WTC11 (cell line): ENCODE data around the gene GALNT18. TPM values are rescaled to one million over a fixed set of nuclear protein-coding genes. Genes with fewer than 3 reads are reported as not detected.

ENCODE experiments used
- ATAC-seq: fragments of 200-7000 bp; cut with Tn5 transposase; 2 replicates; pipeline ENCODE4 v1.10.0; 2021; ENCODE audit warnings: mild to moderate bottlenecking, moderate library complexity
- CTCF ChIA-PET: fragments of 300-600 bp; sonication (Branson Sonifier 250); formaldehyde crosslinking; loops from one replicate; lab custom pipeline; 2021; ENCODE audit warnings: antibody characterized with exemption; lab: Charles Lee
- POLR2A ChIA-PET: fragments of 350-600 bp; sonication (Branson Sonifier 250); formaldehyde crosslinking; loops from one replicate; lab custom pipeline; 2021; ENCODE audit warnings: antibody characterized with exemption; lab: Charles Lee
- DNase-seq: peaks from one replicate; pipeline ENCODE4 v3.0.0; 2021; ENCODE audit warnings: low spot score
- H3K27ac Mint-ChIP-seq: 2 replicates; pipeline ENCODE4 v1.8.0; 2021; ENCODE audit warnings: mixed read lengths
- H3K27me3 Mint-ChIP-seq: 2 replicates; pipeline ENCODE4 v1.8.0; 2021; ENCODE audit warnings: low read depth, mild to moderate bottlenecking, moderate library complexity, mixed read lengths
- H3K36me3 Mint-ChIP-seq: 2 replicates; pipeline ENCODE4 v1.8.0; 2021; ENCODE audit warnings: mixed read lengths
- H3K4me1 Mint-ChIP-seq: 2 replicates; pipeline ENCODE4 v1.8.0; 2022; ENCODE audit warnings: mixed read lengths
- H3K4me3 Mint-ChIP-seq: 2 replicates; pipeline ENCODE4 v1.8.0; 2021; ENCODE audit warnings: mild to moderate bottlenecking, moderate library complexity, mixed read lengths
- H3K9me3 Mint-ChIP-seq: 2 replicates; pipeline ENCODE4 v1.8.0; 2021; ENCODE audit warnings: mixed read lengths
- AFF4 ChIP-seq: sonication (generic); formaldehyde crosslinking; IDR thresholded peaks from 2 replicates; pipeline ENCODE4 v1.8.1; 2023; ENCODE audit warnings: mild to moderate bottlenecking, missing genetic modification reagents, borderline replicate concordance
- FOXK1 ChIP-seq: sonication (generic); formaldehyde crosslinking; IDR thresholded peaks from 2 replicates; pipeline ENCODE4 v1.8.0; 2022; ENCODE audit warnings: mild to moderate bottlenecking, moderate library complexity, missing genetic modification reagents
- FOXP1 ChIP-seq: sonication (generic); formaldehyde crosslinking; IDR thresholded peaks from 2 replicates; pipeline ENCODE4 v1.8.0; 2022; ENCODE audit warnings: missing genetic modification reagents, mild to moderate bottlenecking, moderate library complexity, borderline replicate concordance
- GRHL2 ChIP-seq: fragments of 250-450 bp; sonication (Bioruptor Pico); IDR thresholded peaks from 2 replicates; pipeline ENCODE4 v1.8.0; 2022; ENCODE audit warnings: mild to moderate bottlenecking, moderate library complexity; ENCODE audit not compliant: insufficient replicate concordance, severe bottlenecking
- HMGXB4 ChIP-seq: sonication (generic); formaldehyde crosslinking; IDR thresholded peaks from 2 replicates; pipeline ENCODE4 v1.8.1; 2023; ENCODE audit warnings: mild to moderate bottlenecking, moderate library complexity, missing genetic modification reagents
- IRF2 ChIP-seq: sonication (generic); formaldehyde crosslinking; IDR thresholded peaks from 2 replicates; pipeline ENCODE4 v1.8.0; 2022; ENCODE audit warnings: low read depth, missing genetic modification reagents, borderline replicate concordance
- MXD4 ChIP-seq: fragments of 250-450 bp; sonication (Bioruptor Pico); IDR thresholded peaks from 2 replicates; pipeline ENCODE4 v1.8.0; 2021; ENCODE audit warnings: mild to moderate bottlenecking, moderate library complexity, borderline replicate concordance
- MYBL2 ChIP-seq: sonication (generic); formaldehyde crosslinking; IDR thresholded peaks from 2 replicates; pipeline ENCODE4 v1.8.1; 2023; ENCODE audit warnings: mild to moderate bottlenecking, moderate library complexity, missing genetic modification reagents
- NR1H2 ChIP-seq: sonication (generic); formaldehyde crosslinking; IDR thresholded peaks from 2 replicates; pipeline ENCODE4 v1.9.0; 2021; ENCODE audit warnings: mild to moderate bottlenecking, moderate library complexity, missing genetic modification reagents
- NR2C2 ChIP-seq: sonication (generic); formaldehyde crosslinking; IDR thresholded peaks from 2 replicates; pipeline ENCODE4 v1.8.0; 2022; ENCODE audit warnings: mild to moderate bottlenecking, missing genetic modification reagents
- NR3C1 ChIP-seq: sonication (generic); formaldehyde crosslinking; conservative IDR thresholded peaks from 2 replicates; pipeline ENCODE4 v1.8.1; 2023; ENCODE audit warnings: low read depth, mild to moderate bottlenecking, missing genetic modification reagents
- PRRX2 ChIP-seq: fragments of 250-450 bp; sonication (Bioruptor Pico); IDR thresholded peaks from 2 replicates; pipeline ENCODE4 v1.8.0; 2021; ENCODE audit warnings: mild to moderate bottlenecking
- RORB ChIP-seq: fragments of 250-450 bp; sonication (Bioruptor Pico); IDR thresholded peaks from 2 replicates; pipeline ENCODE4 v1.9.0; 2021; ENCODE audit warnings: mild to moderate bottlenecking
- SMAD3 ChIP-seq: sonication (generic); formaldehyde crosslinking; IDR thresholded peaks from 2 replicates; pipeline ENCODE4 v1.8.0; 2022; ENCODE audit warnings: missing genetic modification reagents, mild to moderate bottlenecking, borderline replicate concordance
- SOX15 ChIP-seq: fragments of 250-450 bp; sonication (Bioruptor Pico); IDR thresholded peaks from 2 replicates; pipeline ENCODE4 v1.9.0; 2021; ENCODE audit warnings: mild to moderate bottlenecking
- ZNF219 ChIP-seq: sonication (generic); formaldehyde crosslinking; IDR thresholded peaks from 2 replicates; pipeline ENCODE4 v1.8.0; 2023; ENCODE audit warnings: missing genetic modification reagents, mild to moderate bottlenecking, borderline replicate concordance
- total RNA-seq: library from RNA; stranded (reverse); gene quantifications from 3 replicates; pipeline ENCODE4 v1.2.3, GENCODE V29; 2021
- TF ChIP-seq, protein P1 (sequence below): fragments of 250-450 bp; sonication (Bioruptor Pico); conservative IDR thresholded peaks from 2 replicates; pipeline ENCODE4 v1.9.0; 2021; ENCODE audit warnings: mild to moderate bottlenecking
- TF ChIP-seq, protein P2 (sequence below): sonication (generic); formaldehyde crosslinking; conservative IDR thresholded peaks from 2 replicates; pipeline ENCODE4 v1.8.1; 2022; ENCODE audit warnings: mild to moderate bottlenecking, missing genetic modification reagents
- TF ChIP-seq, protein P3 (sequence below): sonication (generic); formaldehyde crosslinking; IDR thresholded peaks from 2 replicates; pipeline ENCODE4 v1.8.0; 2023; ENCODE audit warnings: missing genetic modification reagents, mild to moderate bottlenecking, borderline replicate concordance

Gene GALNT18
- total RNA-seq, 1 experiment from 2014 or later: 5.0 TPM

DNA sequence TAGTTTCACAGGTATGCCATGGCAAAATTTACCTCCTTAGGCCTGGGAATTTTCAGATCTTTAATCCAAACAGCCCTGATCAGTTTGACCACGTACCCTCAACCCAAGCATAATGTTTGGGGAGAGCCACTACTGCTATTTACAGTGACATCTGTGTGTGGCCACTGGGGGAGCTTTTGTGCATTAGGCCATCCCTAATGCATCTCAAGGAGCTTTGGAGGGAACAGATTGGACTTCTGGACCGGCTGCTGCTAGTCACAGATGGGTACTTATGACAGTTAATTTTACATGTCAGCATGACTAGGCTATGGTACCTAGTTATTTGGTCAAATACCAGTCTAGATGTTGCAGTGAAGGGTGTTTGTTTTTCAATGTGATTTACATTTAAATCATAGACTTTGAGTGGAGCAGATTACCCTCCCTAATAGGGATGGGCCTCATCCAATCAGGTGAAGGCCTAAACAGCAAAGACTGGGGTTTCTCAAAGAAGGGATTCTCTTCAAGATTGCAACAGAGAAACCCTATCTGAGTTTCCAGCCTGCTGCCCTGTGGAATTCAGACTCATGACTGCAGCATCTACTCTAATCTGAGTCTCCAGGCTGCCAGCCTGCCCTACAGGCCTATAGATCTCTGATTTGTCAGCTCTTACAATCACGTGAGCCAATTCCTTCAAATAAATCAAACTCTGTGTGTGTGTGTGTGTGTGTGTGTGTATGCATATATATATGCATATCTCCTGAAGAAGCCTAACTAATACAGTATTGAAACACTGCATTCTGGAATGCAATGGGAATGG lies 38.0 kb upstream of the GALNT18 start (continued):
- no peak for TF ChIP-seq AFF4
- TF ChIP-seq MXD4: no peak
- TF ChIP-seq, protein P1, sequence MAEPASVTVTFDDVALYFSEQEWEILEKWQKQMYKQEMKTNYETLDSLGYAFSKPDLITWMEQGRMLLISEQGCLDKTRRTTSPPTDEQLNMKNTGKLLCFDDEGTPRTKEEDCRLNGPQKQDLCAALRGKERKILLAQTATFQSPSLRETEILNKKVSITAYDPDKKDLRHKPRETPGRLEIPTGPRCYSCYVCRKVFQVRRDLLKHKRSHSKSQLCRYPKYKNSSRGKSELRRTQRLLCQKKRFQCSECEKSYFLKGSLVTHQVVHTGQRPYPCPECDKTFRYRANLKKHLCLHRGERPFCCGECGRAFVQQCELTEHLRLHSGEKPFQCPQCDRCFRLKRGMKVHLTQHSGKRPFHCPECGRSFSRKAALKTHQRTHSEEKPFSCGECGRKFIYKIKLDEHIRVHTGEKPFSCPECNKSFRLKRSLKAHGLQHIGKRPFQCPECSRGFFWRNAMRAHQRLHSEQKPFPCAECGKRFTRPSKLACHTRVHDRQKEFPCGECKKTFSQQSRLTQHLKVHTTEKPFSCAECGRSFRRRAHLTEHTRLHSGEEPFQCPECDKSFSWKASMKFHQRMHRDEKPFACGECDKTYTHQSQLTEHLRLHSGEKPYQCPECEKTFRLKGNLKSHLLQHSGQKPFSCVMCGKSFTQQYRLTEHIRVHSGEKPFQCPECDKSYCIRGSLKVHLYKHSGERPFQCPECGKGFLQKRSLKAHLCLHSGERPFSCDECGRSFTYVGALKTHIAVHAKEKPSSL (CRISPR knock-in tag): no peak
- no peak for TF ChIP-seq FOXK1 (CRISPR knock-in tag)
- TF ChIP-seq RORB: no peak
- no peak for TF ChIP-seq IRF2
- TF ChIP-seq PRRX2 (CRISPR knock-in tag): no peak
- TF ChIP-seq HMGXB4 (CRISPR knock-in tag): no peak
- TF ChIP-seq SMAD3 (CRISPR knock-in tag): no peak
- TF ChIP-seq, protein P2, sequence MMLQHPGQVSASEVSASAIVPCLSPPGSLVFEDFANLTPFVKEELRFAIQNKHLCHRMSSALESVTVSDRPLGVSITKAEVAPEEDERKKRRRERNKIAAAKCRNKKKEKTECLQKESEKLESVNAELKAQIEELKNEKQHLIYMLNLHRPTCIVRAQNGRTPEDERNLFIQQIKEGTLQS: no peak
- TF ChIP-seq SOX15 (CRISPR knock-in tag): no peak
- TF ChIP-seq MYBL2 (CRISPR knock-in tag): no peak

DNA sequence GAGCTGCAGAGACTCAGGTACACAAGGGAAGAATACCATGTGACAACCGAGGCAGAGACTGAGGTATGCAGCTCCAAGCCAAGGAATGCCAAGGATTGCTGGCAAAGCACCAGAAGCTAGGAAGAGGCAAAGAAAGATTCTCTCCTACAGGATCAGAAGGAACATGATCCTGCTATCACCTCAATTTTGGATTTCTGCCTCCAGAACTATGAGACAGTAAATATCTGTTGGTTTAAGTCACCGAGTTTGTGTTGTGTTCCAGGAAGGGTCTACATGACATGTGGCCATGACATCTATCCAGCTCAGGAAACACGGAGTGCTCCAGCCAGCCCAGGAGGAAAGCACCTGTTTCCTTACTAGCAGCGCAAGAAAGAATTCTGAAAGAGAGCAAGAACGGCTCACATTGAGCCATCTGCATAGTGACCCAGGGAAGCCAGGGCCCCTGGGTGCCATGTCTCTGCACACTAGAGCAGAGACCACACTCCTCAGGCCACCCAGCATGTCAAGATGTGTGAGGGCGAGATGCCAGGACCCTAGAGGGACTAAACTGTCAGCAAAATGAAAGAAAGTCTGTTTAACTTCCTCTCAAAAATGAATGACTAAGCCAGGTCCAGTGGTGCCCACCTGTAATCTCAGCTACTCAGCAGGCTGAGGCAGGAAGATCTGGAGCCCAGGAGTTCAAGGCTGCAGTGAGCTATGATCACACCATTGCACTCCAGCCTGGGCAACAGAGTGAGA lies 35.6 kb upstream of the GALNT18 start:
- Mint-ChIP-seq H3K4me3 (no peak overlapping the region), H3K4me1 (peaks cover 22% of the 10 kb centered on the region)
- TF ChIP-seq NR1H2 (CRISPR knock-in tag): no peak
- TF ChIP-seq, all 79 proteins: peak for 0
- ATAC-seq: no peak
- ChIA-PET CTCF (no interaction called here), POLR2A (no interaction called here)
- DNase-seq: no peak
- Mint-ChIP-seq H3K27ac (no peak overlapping the region), H3K9me3 (no peaks in the 10 kb centered on the region), H3K27me3 (no peaks in the 10 kb centered on the region; the same call in 1 of the 2 replicates), H3K36me3 (no peaks in the 10 kb centered on the region)

GRCh38 chr11:11641581-11641980 lies 19.8 kb upstream of the GALNT18 start:
- Mint-ChIP-seq H3K4me3 (no peak overlapping the region), H3K9me3 (peaks cover 14% of the 10 kb centered on the region), H3K27ac (no peak overlapping the region), H3K36me3 (peaks cover 8% of the 10 kb centered on the region; the same call in 1 of the 2 replicates), H3K4me1 (peaks cover 11% of the 10 kb centered on the region), H3K27me3 (peaks cover 14% of the 10 kb centered on the region; the same call in 1 of the 2 replicates)
- ChIA-PET POLR2A (no interaction called here), CTCF (interaction anchor here (1.5 kb wide), 1 partner anchor 20 kb away, joined by 4 read pairs; the partner anchor contains the start of gene GALNT18)
- DNase-seq: no peak
- no peak for ATAC-seq
- TF ChIP-seq NR2C2 (CRISPR knock-in tag): no peak
- TF ChIP-seq MYBL2 (CRISPR knock-in tag): no peak
- no peak for TF ChIP-seq ZNF219 (CRISPR knock-in tag)
- no peak for TF ChIP-seq NR3C1 (CRISPR knock-in tag)
- TF ChIP-seq FOXP1 (CRISPR knock-in tag): no peak
- TF ChIP-seq GRHL2 (CRISPR knock-in tag): no peak
- no peak for TF ChIP-seq MXD4
- TF ChIP-seq, protein P3, sequence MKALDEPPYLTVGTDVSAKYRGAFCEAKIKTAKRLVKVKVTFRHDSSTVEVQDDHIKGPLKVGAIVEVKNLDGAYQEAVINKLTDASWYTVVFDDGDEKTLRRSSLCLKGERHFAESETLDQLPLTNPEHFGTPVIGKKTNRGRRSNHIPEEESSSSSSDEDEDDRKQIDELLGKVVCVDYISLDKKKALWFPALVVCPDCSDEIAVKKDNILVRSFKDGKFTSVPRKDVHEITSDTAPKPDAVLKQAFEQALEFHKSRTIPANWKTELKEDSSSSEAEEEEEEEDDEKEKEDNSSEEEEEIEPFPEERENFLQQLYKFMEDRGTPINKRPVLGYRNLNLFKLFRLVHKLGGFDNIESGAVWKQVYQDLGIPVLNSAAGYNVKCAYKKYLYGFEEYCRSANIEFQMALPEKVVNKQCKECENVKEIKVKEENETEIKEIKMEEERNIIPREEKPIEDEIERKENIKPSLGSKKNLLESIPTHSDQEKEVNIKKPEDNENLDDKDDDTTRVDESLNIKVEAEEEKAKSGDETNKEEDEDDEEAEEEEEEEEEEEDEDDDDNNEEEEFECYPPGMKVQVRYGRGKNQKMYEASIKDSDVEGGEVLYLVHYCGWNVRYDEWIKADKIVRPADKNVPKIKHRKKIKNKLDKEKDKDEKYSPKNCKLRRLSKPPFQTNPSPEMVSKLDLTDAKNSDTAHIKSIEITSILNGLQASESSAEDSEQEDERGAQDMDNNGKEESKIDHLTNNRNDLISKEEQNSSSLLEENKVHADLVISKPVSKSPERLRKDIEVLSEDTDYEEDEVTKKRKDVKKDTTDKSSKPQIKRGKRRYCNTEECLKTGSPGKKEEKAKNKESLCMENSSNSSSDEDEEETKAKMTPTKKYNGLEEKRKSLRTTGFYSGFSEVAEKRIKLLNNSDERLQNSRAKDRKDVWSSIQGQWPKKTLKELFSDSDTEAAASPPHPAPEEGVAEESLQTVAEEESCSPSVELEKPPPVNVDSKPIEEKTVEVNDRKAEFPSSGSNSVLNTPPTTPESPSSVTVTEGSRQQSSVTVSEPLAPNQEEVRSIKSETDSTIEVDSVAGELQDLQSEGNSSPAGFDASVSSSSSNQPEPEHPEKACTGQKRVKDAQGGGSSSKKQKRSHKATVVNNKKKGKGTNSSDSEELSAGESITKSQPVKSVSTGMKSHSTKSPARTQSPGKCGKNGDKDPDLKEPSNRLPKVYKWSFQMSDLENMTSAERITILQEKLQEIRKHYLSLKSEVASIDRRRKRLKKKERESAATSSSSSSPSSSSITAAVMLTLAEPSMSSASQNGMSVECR (CRISPR knock-in tag): no peak
